ENCODE data around the gene CTCF. TPM values are rescaled to one million over a fixed set of nuclear protein-coding genes. Genes with fewer than 3 reads are reported as not detected.

Gene CTCF
- total RNA-seq, 4 donors from 2014 or later: 36.2 to 50.1 (median 46.9) TPM

DNA sequence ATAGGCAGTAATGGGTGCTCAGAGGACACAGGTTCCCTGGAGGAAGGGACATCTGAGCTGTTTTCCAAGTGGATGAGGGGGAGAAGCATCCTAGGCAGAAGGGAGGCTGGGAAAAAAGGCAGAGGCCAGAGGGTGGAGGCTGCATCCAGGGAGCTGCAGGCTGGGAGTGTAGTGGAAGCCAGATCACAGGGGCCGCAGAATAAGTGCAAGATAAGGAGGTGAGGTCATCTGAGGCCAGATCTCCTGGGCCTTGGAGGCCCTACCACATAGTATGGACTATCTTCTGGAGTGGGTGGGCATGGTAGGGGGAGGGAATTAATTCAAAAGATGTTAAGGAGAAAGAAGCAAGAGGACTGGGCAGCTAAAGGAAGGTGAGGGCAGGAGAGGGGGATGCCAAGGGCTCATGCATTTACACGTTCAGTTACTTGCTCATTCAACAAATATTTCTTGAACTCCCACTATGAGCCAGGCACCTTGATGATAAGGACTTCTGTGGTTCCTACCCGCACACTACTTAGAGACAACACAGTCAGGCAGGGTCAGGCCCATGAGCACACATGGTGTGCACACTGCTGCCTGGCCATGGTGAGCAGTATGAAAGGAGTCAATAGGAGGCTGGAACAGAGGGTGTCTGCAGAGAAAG, 36.1 kb upstream of the CTCF start:
- TF ChIP-seq POLR2A (IDR thresholded peaks at IDR 0.05) (no peak), EP300 (IDR thresholded peaks at IDR 0.05) (no peak), POLR2AphosphoS5 (IDR thresholded peaks at IDR 0.05) (no peak)
- TF ChIP-seq, protein P1, sequence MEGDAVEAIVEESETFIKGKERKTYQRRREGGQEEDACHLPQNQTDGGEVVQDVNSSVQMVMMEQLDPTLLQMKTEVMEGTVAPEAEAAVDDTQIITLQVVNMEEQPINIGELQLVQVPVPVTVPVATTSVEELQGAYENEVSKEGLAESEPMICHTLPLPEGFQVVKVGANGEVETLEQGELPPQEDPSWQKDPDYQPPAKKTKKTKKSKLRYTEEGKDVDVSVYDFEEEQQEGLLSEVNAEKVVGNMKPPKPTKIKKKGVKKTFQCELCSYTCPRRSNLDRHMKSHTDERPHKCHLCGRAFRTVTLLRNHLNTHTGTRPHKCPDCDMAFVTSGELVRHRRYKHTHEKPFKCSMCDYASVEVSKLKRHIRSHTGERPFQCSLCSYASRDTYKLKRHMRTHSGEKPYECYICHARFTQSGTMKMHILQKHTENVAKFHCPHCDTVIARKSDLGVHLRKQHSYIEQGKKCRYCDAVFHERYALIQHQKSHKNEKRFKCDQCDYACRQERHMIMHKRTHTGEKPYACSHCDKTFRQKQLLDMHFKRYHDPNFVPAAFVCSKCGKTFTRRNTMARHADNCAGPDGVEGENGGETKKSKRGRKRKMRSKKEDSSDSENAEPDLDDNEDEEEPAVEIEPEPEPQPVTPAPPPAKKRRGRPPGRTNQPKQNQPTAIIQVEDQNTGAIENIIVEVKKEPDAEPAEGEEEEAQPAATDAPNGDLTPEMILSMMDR (IDR thresholded peaks at IDR 0.05): no peak
- no peak overlapping the region for H3K4me3 ChIP-seq
- 80% methylated on average over 3 of the region's 3 CpGs for WGBS
- no peaks in the 10 kb centered on the region for H3K9me3 ChIP-seq
- H3K4me1 ChIP-seq: peaks cover 34% of the 10 kb centered on the region
- no peak for DNase-seq (ENCODE audit: low spot score in 2 of 2)
- no peak overlapping the region for H3K27ac ChIP-seq
- H3K27me3 ChIP-seq: no peaks in the 10 kb centered on the region
- no peaks in the 10 kb centered on the region for H3K36me3 ChIP-seq

DNA sequence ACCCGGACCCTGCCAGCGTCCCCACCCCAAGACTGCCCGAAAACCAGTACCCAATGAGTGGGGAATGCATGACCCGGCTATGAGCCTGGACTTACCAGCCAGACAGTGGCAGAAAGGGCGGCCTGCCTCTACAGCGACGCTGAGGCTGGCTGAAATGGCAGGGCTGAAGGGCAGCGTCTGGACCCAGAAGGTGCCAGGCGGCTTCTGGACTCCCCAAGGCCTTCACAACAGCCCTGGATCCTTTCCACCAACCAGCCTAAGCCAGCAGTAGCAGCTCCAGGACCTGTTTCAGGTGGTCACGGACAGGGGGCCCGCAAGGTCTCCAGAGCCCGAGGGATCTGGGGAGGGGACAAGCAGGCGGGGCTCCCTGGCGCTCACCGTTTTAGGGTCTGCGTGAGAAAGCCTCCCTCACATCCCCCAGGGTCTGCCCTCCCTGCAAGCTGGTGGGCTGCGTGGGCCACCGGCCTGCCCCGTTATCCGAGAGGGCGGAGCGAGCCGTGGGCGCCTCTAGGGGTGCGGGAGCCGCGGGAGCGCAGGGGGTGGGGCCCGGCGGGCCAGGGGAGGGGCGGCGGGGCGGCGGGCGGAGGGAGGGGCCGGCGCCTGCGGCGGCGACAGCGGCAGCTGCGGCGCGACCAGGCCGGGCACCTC, 34.0 kb upstream of the CTCF start, which contains the start of gene RIPOR1:
TSS of gene RIPOR1 (plus strand) at position 608 of the 648 bp plus-strand sequence. CDS start 9,618 bp downstream, outside the sequence.
- Histone ChIP-seq H3K4me3 (peak within 1 kb of the TSS; percentile 87), H3K27me3 (no peaks in the 10 kb centered on the region), H3K9me3 (no peaks in the 10 kb centered on the region), H3K36me3 (no peaks in the 10 kb centered on the region), H3K27ac (peak within 1 kb of the TSS; percentile 78), H3K4me1 (peaks cover 47% of the 10 kb centered on the region)
- DNase-seq (ENCODE audit: low spot score in 2 of 2): peak in 1 of 2 donors; percentile 76
- no CpG with 5 or more reads among the region's 45 CpGs for WGBS
- TF ChIP-seq POLR2AphosphoS5 (IDR thresholded peaks at IDR 0.05): no peak
- TF ChIP-seq EP300 (IDR thresholded peaks at IDR 0.05): no peak
- no peak for TF ChIP-seq POLR2A (IDR thresholded peaks at IDR 0.05)
- TF ChIP-seq, protein P1 (IDR thresholded peaks at IDR 0.05): no peak

DNA sequence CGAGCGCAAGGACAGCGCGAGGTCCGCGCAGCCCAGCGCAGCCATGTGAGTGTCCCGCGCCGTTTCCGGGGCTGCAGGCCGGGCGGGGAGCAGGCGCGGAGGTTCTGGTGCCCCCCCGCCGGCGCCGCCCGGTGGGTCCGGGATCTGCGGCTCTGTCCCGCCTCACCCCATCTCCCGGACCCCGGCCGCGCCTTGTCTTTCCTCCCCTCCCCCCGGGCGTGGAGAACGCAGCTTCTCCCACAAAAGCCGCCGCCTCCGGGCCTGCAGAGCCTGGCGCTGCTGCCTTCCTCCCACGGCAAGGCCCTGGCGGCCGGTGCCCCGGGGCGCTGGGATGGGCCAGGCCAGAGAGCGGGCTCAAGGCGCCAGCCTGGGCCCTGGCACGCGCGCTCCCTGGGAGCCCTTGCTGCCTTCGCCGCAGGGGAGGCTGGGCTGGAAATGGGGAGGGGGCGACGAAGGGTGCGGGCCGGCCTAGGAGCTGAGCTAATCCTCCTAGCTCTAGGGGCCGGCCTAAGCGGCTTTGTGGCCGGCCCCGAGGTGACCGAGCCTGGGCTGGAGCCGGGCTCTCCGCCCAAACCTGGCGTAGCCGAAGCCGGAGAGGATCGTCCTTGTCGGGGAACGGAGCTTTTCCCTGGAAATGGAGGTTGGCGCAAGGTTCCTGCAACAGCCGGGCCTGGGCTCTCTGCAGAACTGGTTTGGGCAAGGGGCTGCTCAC, 33.3 kb upstream of the CTCF start:
- no peaks in the 10 kb centered on the region for H3K9me3 ChIP-seq
- no peaks in the 10 kb centered on the region for H3K36me3 ChIP-seq
- peak in 1 of 2 donors; percentile 80 for DNase-seq (ENCODE audit: low spot score in 2 of 2)
- 0% methylated on average over 4 of the region's 65 CpGs for WGBS
- TF ChIP-seq, protein P1 (IDR thresholded peaks at IDR 0.05): no peak
- no peak for TF ChIP-seq POLR2A (IDR thresholded peaks at IDR 0.05)
- H3K4me3 ChIP-seq: peak overlapping the region; percentile 87
- H3K4me1 ChIP-seq: peaks cover 47% of the 10 kb centered on the region
- peak overlapping the region; percentile 78 for H3K27ac ChIP-seq
- no peaks in the 10 kb centered on the region for H3K27me3 ChIP-seq

DNA sequence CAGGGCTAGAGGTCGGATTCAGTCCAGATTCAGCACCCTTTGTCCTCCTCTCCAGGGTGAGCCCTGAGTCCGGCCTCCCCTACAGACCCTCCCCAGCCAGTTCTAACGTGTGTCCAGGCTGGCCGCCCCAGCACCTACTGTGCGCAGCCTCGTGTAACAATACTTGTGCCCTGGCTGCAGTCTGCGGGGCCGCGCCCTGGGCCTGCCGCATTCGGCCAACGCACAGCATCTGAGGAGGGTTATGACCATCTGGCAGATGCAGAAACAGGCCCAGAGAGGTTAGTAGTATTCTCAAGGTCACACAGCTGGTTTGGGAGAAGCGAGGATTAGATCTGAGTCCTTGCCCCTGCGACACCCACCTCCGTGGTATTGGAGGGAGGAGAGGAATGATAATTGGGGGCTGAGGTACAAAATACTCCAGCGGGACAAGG, 32.7 kb upstream of the CTCF start:
- peaks cover 52% of the 10 kb centered on the region for H3K4me1 ChIP-seq
- H3K27me3 ChIP-seq: no peaks in the 10 kb centered on the region
- peak overlapping the region; percentile 87 for H3K4me3 ChIP-seq
- peak overlapping the region; percentile 78 for H3K27ac ChIP-seq
- H3K36me3 ChIP-seq: no peaks in the 10 kb centered on the region
- TF ChIP-seq, protein P1 (IDR thresholded peaks at IDR 0.05): no peak
- TF ChIP-seq POLR2A (IDR thresholded peaks at IDR 0.05): no peak
- no peak for TF ChIP-seq POLR2AphosphoS5 (IDR thresholded peaks at IDR 0.05)
- no peak for TF ChIP-seq EP300 (IDR thresholded peaks at IDR 0.05)
- DNase-seq (ENCODE audit: low spot score in 2 of 2): no peak
- H3K9me3 ChIP-seq: no peaks in the 10 kb centered on the region
- WGBS: 4% methylated on average over 13 of the region's 16 CpGs

All from suprapubic skin (tissue), 4 donors.